Erythroblast (primary cell): Measurements from ENCODE around the gene S1PR1.

Experiments used
- DNase-seq, 2 experiments: peaks; one replicate each; lab custom pipeline; 2025; lab: John Stamatoyannopoulos, UW
- GATA1 ChIP-seq: IDR thresholded peaks from 2 replicates; pipeline ENCODE4 v1.6.1; 2011; ENCODE audit warnings: low read depth, mild to moderate bottlenecking, control low read depth, low read length, moderate library complexity
- POLR2A ChIP-seq: IDR thresholded peaks from 2 replicates; pipeline ENCODE4 v1.6.1; 2011; ENCODE audit warnings: mild to moderate bottlenecking, low read length

S1PR1 gene

DNA sequence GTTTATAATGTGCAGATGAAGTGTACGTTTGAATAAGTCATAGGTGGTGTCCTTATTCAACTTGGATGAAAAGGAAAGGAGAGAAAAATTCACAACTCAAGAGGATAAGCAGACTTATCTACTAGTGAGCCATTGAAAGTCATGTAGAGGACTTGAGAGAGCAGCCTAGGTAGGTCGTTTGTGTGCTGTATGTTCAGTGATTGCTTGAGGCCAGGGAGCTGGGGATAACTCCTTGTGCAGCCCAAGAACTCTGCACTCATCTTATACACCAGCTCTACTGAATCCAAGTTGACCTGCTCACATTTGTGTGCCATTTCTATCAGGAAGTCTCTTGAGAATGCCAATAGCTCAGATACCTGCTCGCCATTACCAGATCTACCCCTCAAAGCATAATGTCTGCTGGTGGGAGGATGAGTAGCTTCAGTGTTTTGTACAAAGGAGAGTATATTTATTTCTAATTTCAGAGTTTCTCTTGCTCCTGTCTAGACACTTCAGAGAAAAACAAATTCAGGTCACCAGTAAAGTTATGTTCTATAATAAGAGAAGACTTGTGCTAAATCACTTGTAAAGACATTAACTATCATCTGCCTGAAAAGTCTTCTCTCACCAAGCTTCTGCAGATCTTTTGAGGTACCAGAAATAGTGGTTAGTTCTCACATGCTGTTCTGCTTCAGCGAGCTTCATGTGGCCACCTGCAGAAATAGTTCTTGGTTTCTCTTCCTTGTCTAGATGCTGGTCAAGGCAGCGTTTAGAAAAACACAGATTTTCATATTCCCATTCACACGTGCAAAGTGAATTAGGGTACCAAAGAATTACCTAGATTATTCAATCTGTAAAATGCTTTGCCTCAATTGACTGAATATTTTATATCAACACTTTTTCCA lies 10.8 kb downstream of the S1PR1 start:
- no peak for TF ChIP-seq GATA1
- no peak for TF ChIP-seq POLR2A
- DNase-seq, result no peak

GRCh38 chr1:101250222-101250621 lies 13.4 kb downstream of the S1PR1 start:
- TF ChIP-seq GATA1 (no peak), POLR2A (no peak)
- no peak for DNase-seq

- DNase-seq, result no peak
- TF ChIP-seq GATA1, result no peak
- no peak for TF ChIP-seq POLR2A
These were observed 13.9 kb downstream of the S1PR1 start for GRCh38 chr1:101250656-101251272.

DNA sequence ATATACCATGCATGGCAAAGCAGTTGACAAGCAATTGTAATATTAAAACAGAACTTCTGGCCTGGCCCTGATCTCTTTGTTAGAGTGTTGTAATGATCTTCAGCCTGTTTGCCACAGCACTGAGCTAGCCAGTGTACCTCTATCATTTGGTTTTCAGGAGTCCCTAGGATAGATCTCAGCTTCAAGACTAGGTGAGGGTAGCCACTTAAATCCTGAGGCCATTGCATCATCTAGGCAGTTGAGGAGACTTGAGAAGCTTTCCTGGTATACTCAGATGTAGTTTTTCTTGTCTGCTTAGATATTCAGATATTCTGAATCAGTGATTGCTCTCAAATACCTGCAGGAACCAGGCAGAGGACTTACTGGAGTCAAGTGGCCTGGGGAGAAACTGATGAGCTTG lies 14.7 kb downstream of the S1PR1 start:
- peak in 1 of 2 experiments; percentile 6 for DNase-seq
- no peak for TF ChIP-seq POLR2A
- no peak for TF ChIP-seq GATA1

DNA sequence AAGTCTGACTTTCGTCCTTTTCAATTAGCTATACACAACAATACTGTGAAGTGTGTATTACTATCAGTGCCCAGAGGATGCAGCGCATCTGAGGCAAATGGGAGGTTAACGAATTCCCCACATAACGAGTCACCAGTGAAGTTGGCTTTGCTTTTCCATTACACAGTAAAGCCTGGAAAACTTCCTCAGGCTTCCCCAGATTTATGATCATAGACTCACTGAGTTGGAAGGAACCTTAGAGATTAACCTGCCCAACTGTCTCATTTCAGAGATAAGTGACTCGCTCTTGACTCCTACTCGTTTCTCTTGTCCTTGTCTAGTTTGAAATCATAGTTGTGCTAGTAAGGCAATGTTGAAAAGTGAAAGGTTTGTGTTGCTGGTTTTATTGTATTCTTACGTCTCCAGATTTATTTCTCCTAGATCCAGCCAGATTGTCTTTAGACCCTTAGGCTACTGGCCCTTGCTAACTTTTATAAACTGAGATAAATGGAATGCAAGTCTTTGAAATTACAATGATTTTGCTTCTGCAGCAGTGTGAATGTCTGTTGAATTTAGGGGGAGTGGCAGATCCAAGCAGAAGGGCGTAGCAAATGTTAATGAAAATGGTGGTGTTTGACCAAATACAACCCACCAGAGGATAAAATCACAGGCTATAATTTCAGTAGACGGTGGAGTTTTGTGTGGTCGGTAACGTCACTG lies 17.3 kb downstream of the S1PR1 start:
- DNase-seq, result peak; percentile 18 to 26
- no peak for TF ChIP-seq POLR2A
- no peak for TF ChIP-seq GATA1

GRCh38 chr1:101257500-101258325 lies 20.9 kb downstream of the S1PR1 start:
- peak; percentile 95 for DNase-seq

DNA sequence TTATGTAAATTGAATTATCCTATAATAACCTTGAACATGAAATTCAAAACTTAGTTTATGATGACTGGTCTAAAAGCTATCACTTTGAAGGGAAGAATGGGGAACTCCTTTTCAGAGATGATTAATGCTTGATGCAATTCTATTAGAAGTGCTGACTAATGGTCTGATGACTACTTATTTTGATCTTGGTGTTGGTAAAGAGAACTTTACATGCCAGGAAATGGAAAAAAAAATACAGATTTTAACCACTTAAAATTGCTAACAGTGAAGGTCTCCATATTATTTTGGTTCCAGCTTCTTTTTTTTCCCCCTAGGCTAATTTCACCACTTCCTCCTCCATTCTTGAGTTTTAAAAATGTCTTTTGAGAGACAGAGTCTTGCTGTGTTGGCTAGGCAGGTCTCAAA lies 22.9 kb downstream of the S1PR1 start:
- TF ChIP-seq POLR2A (peak; percentile 21), GATA1 (no peak)
- peak; percentile 83 to 86 for DNase-seq

More at GRCh38 chr1:101257500-101258325, 20.9 kb downstream of the S1PR1 start:
- TF ChIP-seq GATA1, result no peak
- peak; percentile 51 for TF ChIP-seq POLR2A

GRCh38 chr1:101260556-101261350 lies 23.9 kb downstream of the S1PR1 start:
- TF ChIP-seq POLR2A (no peak), GATA1 (no peak)
- DNase-seq, result peak in 1 of 2 experiments; percentile 56

- TF ChIP-seq GATA1 (no peak), POLR2A (no peak)
These were observed 24.8 kb downstream of the S1PR1 start for GRCh38 chr1:101261623-101262022.

DNA sequence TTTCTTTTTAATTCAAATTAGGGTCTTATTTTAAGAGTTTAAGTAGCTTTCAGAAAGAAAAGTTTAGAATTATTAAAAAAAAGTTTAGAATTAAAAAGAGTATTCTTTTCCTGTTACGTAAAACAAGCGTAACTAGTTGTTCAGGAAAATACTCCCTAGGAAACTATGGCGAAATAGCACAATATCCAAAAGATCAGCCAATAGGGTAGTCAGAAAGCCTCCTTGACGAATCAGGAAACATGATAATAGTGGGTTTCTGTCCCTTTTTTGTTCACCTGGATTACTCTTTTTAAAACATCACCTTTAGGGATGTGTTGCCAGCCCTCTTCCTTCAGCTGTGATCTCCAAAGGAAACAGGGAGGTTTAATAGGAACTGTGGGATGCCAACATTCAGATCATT lies 25.2 kb downstream of the S1PR1 start:
- no peak for DNase-seq
- TF ChIP-seq GATA1, result no peak
- no peak for TF ChIP-seq POLR2A

More at GRCh38 chr1:101261623-101262022, 24.8 kb downstream of the S1PR1 start:
- DNase-seq, result no peak

DNA sequence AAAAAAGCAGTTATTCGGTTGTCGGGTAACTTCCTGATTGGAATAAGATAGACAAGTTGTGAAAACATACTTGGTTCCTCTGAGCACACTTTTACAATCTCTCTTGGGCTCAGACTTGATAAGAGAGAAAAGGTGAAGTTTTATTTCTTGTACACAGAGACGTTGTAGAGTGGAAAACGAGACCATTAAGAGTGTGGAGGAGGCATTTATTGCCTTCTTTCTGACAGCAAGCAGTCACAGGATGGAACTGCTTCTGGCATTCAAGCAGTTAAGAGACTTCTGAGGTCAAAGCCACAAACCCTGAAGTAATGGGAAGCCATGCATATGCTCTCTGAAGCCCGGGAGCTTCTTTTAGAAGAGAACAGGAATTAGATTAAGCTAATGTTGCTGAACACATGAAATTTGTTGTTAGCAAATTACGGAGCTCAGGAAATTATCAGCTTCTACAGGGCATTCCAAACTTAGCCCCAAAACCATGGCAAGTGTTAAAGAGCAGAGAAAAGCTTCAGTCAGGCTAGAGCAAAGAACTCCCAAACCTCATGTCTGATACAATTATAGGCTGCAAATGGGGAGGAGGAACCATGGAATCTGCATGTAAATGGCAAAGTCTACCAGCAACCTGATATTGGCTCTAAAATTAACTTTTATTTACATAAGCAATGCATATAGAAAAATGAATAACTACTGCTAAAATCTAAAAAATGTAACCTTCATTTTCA lies 26.0 kb downstream of the S1PR1 start:
- TF ChIP-seq GATA1, result no peak
- TF ChIP-seq POLR2A, result no peak
- peak; percentile 10 to 18 for DNase-seq

GRCh38 chr1:101264697-101265096 lies 27.9 kb downstream of the S1PR1 start:
- DNase-seq, result peak; percentile 14 to 45
- TF ChIP-seq POLR2A (no peak), GATA1 (no peak)
